Esophagus muscularis mucosa (tissue), 4 donors: ENCODE measurements around the gene DMAC2L. TPM values are rescaled to one million over a fixed set of nuclear protein-coding genes. Genes with fewer than 3 reads are reported as not detected.
"Not testable (repeated sequence)": the region's sequence is repeated elsewhere in the genome, so short reads cannot be mapped to it uniquely, and the experiment has no call there.

Experiments used
- DNase-seq: peaks from one replicate; pipeline ENCODE4 v3.0.0-alpha.2; 2017; ENCODE audit errors: extremely low spot score
- H3K27ac ChIP-seq, 4 donors: fragments of 200-600 bp; sonication (generic); replicated peaks in 1 of 4; 1 replicate in 3 of 4; 2 replicates in 1 of 4; pipeline ENCODE4 v1.5.1; 2016 to 2019; ENCODE audit warnings: mild to moderate bottlenecking in 1 of 4
- H3K27me3 ChIP-seq, 4 donors: fragments of 200-600 bp; sonication (generic); one replicate each; pipeline versions ENCODE4 v1.5.1 to v1.6.0; 2016 to 2019
- H3K36me3 ChIP-seq, 4 donors: fragments of 200-600 bp; sonication (generic); one replicate each; pipeline ENCODE4 v1.5.1; 2016 to 2019
- H3K4me1 ChIP-seq, 4 donors: fragments of 200-600 bp; sonication (generic); one replicate each; pipeline ENCODE4 v1.5.1; 2016 to 2019
- H3K4me3 ChIP-seq, 4 donors: fragments of 200-600 bp; sonication (generic); 1 replicate in 2 of 4; 2 replicates in 2 of 4; pipeline ENCODE4 v1.5.1; 2016 to 2019; ENCODE audit warnings: mild to moderate bottlenecking in 4 of 4, moderate library complexity in 1 of 4
- H3K9me3 ChIP-seq, 4 donors: fragments of 200-600 bp; sonication (generic); 1 replicate in 3 of 4; 2 replicates in 1 of 4; pipeline ENCODE4 v1.5.1; 2016 to 2019
- CTCF ChIP-seq, 3 experiments: fragments of 200-600 bp in 2 of 3; fragments of 450-650 bp in 1 of 3; sonication (generic) in 2 of 3; IDR thresholded peaks; one replicate each; pipeline ENCODE4 v1.5.1; 2017 to 2019; ENCODE audit warnings: antibody characterized with exemption in 3 of 3, mild to moderate bottlenecking in 2 of 3, moderate library complexity in 1 of 3
- EP300 ChIP-seq: sonication (generic); formaldehyde crosslinking; IDR thresholded peaks from one replicate; pipeline ENCODE4 v1.6.1; 2017; ENCODE audit warnings: antibody characterized with exemption
- POLR2A ChIP-seq: fragments of 450-650 bp; IDR thresholded peaks from one replicate; pipeline ENCODE4 v1.6.1; 2017; ENCODE audit warnings: antibody characterized with exemption, moderate library complexity, mild to moderate bottlenecking, low read depth
- POLR2AphosphoS5 ChIP-seq, 2 donors: sonication (generic); formaldehyde crosslinking; IDR thresholded peaks; one replicate each; pipeline ENCODE4 v1.6.1; 2017; ENCODE audit warnings: antibody characterized with exemption in 2 of 2
- WGBS: methylation state at CpG from one replicate; pipeline ENCODE4 v1.1.5; 2018; 5-methylcytosine and 5-hydroxymethylcytosine counted together
- intact Hi-C: fragments of 100-400 bp; cut with DNase I; formaldehyde crosslinking; loops from one replicate; pipeline ENCODE4 v1.15.1; 2023
- total RNA-seq, 4 donors: library from RNA; depleted of rRNA; stranded (reverse); fragments of >200 nt; gene quantifications; one replicate each; pipeline versions ENCODE4 v1.1.0 to v1.2.1, GENCODE V29; 2016

Gene DMAC2L
- total RNA-seq, 4 donors from 2014 or later: 9.9 to 33.6 (median 14.6) TPM

- no peaks in the 10 kb centered on the region for H3K9me3 ChIP-seq
- DNase-seq: no peak
- peaks cover 0 to 4% (median 2%) of the 10 kb centered on the region in 4 donors for H3K4me1 ChIP-seq
- 71% methylated on average over 1 of the region's 1 CpG for WGBS
- intact Hi-C loops: no loop called here
- H3K4me3 ChIP-seq: no peak overlapping the region
- H3K36me3 ChIP-seq: peaks cover 0 to 10% (median 0%) of the 10 kb centered on the region in 4 donors
- no peaks in the 10 kb centered on the region for H3K27me3 ChIP-seq
- H3K27ac ChIP-seq: no peak overlapping the region
- TF ChIP-seq POLR2A (no peak), EP300 (no peak), POLR2AphosphoS5 (IDR thresholded peaks at IDR 0.05) (no peak), CTCF (IDR thresholded peaks at IDR 0.05) (no peak)
These were observed 43.6 kb downstream of the DMAC2L start for GRCh38 chr14:50355692-50356091.

GRCh38 chr14:50356283-50356682 is 44.2 kb downstream of the DMAC2L start:
- H3K9me3 ChIP-seq, H3K27me3 ChIP-seq, H3K4me1 ChIP-seq, DNase-seq, intact Hi-C loops, H3K27ac ChIP-seq, H3K4me3 ChIP-seq: not testable (repeated sequence)
- peaks cover 0 to 10% (median 0%) of the 10 kb centered on the region in 4 donors for H3K36me3 ChIP-seq
- WGBS: 85% methylated on average over 3 of the region's 3 CpGs

GRCh38 chr14:50357124-50357523 is 45.0 kb downstream of the DMAC2L start:
- TF ChIP-seq POLR2AphosphoS5 (IDR thresholded peaks at IDR 0.05) (no peak), POLR2A (no peak), EP300 (no peak), CTCF (IDR thresholded peaks at IDR 0.05) (no peak)
- no peak overlapping the region for H3K4me3 ChIP-seq
- intact Hi-C loops: no loop called here
- no peaks in the 10 kb centered on the region for H3K9me3 ChIP-seq
- peaks cover 0 to 10% (median 0%) of the 10 kb centered on the region in 4 donors for H3K36me3 ChIP-seq
- no peak for DNase-seq
- no peaks in the 10 kb centered on the region for H3K27me3 ChIP-seq
- 73% methylated on average over 6 of the region's 6 CpGs for WGBS
- no peak overlapping the region for H3K27ac ChIP-seq
- H3K4me1 ChIP-seq: no peaks in the 10 kb centered on the region

- 95% methylated on average over 4 of the region's 4 CpGs for WGBS
- Histone ChIP-seq H3K9me3 (no peaks in the 10 kb centered on the region), H3K4me3 (no peak overlapping the region), H3K27ac (no peak overlapping the region), H3K36me3 (peaks cover 0 to 10% (median 0%) of the 10 kb centered on the region in 4 donors), H3K27me3 (no peaks in the 10 kb centered on the region), H3K4me1 (peaks cover 0 to 2% (median 0%) of the 10 kb centered on the region in 4 donors)
- TF ChIP-seq CTCF (IDR thresholded peaks at IDR 0.05) (no peak), POLR2A (no peak), EP300 (no peak), POLR2AphosphoS5 (IDR thresholded peaks at IDR 0.05) (no peak)
- DNase-seq: no peak
- intact Hi-C loops: no loop called here
These were observed 45.8 kb downstream of the DMAC2L start for GRCh38 chr14:50357753-50358395.

- no peak for TF ChIP-seq POLR2AphosphoS5 (IDR thresholded peaks at IDR 0.05)
- no peak for TF ChIP-seq EP300
- no peak for TF ChIP-seq POLR2A
- no peak for TF ChIP-seq CTCF (IDR thresholded peaks at IDR 0.05)
- Histone ChIP-seq H3K27ac (no peak overlapping the region), H3K4me3 (no peak overlapping the region), H3K4me1 (peaks cover 9 to 15% (median 10%) of the 10 kb centered on the region in 4 donors), H3K36me3 (peaks cover 0 to 10% (median 0%) of the 10 kb centered on the region in 4 donors), H3K9me3 (no peaks in the 10 kb centered on the region), H3K27me3 (no peaks in the 10 kb centered on the region)
- intact Hi-C loops: no loop called here
- DNase-seq: no peak
- WGBS: 92% methylated on average over 5 of the region's 5 CpGs
These were observed 47.5 kb downstream of the DMAC2L start for GRCh38 chr14:50359631-50360030.
